HEK293T (cell line): ENCODE results near the gene UBC.

Source experiments
- FOXM1 ChIP-seq: fragments of 450-650 bp; IDR thresholded peaks from 2 replicates; pipeline ENCODE4 v1.6.1; 2017; ENCODE audit warnings: mild to moderate bottlenecking, borderline replicate concordance
- NFRKB ChIP-seq: fragments of 450-650 bp; IDR thresholded peaks from 2 replicates; pipeline ENCODE4 v1.6.1; 2016; ENCODE audit warnings: mild to moderate bottlenecking, moderate library complexity
- SUZ12 ChIP-seq: fragments of 450-650 bp; IDR thresholded peaks from 2 replicates; pipeline ENCODE4 v1.6.1; 2016; ENCODE audit warnings: mild to moderate bottlenecking

DNA sequence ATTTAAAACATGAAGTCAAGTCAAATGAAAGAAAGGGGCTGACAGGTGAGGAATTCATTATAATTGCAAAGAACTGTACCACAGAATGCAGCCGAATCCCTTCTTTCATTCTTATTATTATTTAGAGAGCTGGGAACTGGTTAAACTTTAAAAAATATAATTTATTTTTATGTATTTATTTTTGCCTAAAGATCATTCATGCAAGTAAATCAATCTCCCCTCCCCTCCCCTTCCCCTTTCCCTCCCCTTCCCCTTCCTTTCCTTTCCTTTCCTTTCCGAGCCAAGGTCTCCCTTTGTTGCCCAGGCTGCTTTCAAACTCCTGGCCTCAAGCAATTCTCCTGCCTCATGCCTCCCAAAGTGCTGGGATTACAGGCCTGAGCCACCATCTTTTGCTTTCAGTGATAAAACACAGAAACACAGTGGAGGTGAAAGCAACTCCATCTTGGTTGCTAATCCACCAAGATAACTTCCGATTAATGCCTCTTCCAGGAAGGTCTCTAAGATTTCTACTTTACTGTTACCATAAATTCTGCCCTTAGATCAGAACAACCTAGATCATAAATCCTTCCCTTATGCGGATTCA is 6.0 kb upstream of the UBC start:
- TF ChIP-seq FOXM1 (no peak), SUZ12 (no peak), NFRKB (no peak)
